Stimulated activated naive CD4-positive, alpha-beta T cell (primary cell): Measurements from ENCODE around the gene ANP32A.

ENCODE experiments used
- DNase-seq, 6 experiments: peaks; one replicate each; lab custom pipeline; 2025; lab: John Stamatoyannopoulos, UW

The ANP32A gene

GRCh38 chr15:68797599-68798345, 22.9 kb downstream of the ANP32A start:
- DNase-seq, result no peak

GRCh38 chr15:68797191-68797590, 23.5 kb downstream of the ANP32A start:
- DNase-seq, result no peak

GRCh38 chr15:68796576-68796975, 24.1 kb downstream of the ANP32A start:
- DNase-seq, result no peak

- DNase-seq, result peak; percentile 44 to 62 (median 55)
Observed at GRCh38 chr15:68795298-68795848, 25.3 kb downstream of the ANP32A start.

- no peak for DNase-seq
Observed at GRCh38 chr15:68794863-68795262, 25.8 kb downstream of the ANP32A start.

- DNase-seq, result no peak
Observed at GRCh38 chr15:68794307-68794706, 26.4 kb downstream of the ANP32A start.

GRCh38 chr15:68793776-68794175, 26.9 kb downstream of the ANP32A start:
- no peak for DNase-seq

GRCh38 chr15:68792901-68793766, 27.6 kb downstream of the ANP32A start:
- no peak for DNase-seq

- DNase-seq, result peak in 5 of 6 experiments; percentile 11 to 34 (median 22)
Observed at GRCh38 chr15:68791431-68792283, 29.0 kb downstream of the ANP32A start.

- no peak for DNase-seq
Observed at GRCh38 chr15:68790910-68791309, 29.8 kb downstream of the ANP32A start.

GRCh38 chr15:68790242-68790575, 30.5 kb downstream of the ANP32A start:
- no peak for DNase-seq

- no peak for DNase-seq
Observed at GRCh38 chr15:68789534-68790241, 31.0 kb downstream of the ANP32A start.

GRCh38 chr15:68789091-68789490, 31.6 kb downstream of the ANP32A start:
- DNase-seq, result no peak

GRCh38 chr15:68788264-68788624, 32.5 kb downstream of the ANP32A start:
- no peak for DNase-seq

- no peak for DNase-seq
Observed at GRCh38 chr15:68787609-68788263, 33.0 kb downstream of the ANP32A start.

- no peak for DNase-seq
Observed at GRCh38 chr15:68786753-68787152, 33.9 kb downstream of the ANP32A start.

- DNase-seq, result no peak
Observed at GRCh38 chr15:68785541-68785940, 35.2 kb downstream of the ANP32A start.

GRCh38 chr15:68784206-68784605, 36.5 kb downstream of the ANP32A start:
- no peak for DNase-seq

- DNase-seq, result peak; percentile 17 to 69 (median 54)
Observed at GRCh38 chr15:68783226-68784058, 37.3 kb downstream of the ANP32A start.

- DNase-seq, result no peak
Observed at GRCh38 chr15:68782589-68783161, 38.0 kb downstream of the ANP32A start.
